CD4-positive, alpha-beta T cell (primary cell): ENCODE data around the gene STRIT1. TPM values are rescaled to one million over a fixed set of nuclear protein-coding genes. Genes with fewer than 3 reads are reported as not detected.

Experiments
- ATAC-seq: fragments of 200-7000 bp; cut with Tn5 transposase; one replicate; pipeline ENCODE4 v1.10.0; 2022; ENCODE audit warnings: mild to moderate bottlenecking; ENCODE audit not compliant: poor library complexity
- CTCF ChIA-PET: fragments of 350-600 bp; sonication (Branson Sonifier 250); formaldehyde crosslinking; loops from one replicate; lab custom pipeline; 2021; ENCODE audit warnings: antibody characterized with exemption, inconsistent platforms; lab: Charles Lee
- POLR2A ChIA-PET: fragments of 350-600 bp; sonication (Branson Sonifier 250); formaldehyde crosslinking; loops from one replicate; lab custom pipeline; 2021; ENCODE audit warnings: antibody characterized with exemption, inconsistent platforms; lab: Charles Lee
- DNase-seq, 14 experiments: peaks; one replicate each; pipeline ENCODE4 v3.0.0-alpha.2; 2013 to 2020; ENCODE audit warnings: mixed read lengths in 2 of 14
- H3K27ac ChIP-seq, 2 donors: one replicate each; pipeline versions ENCODE4 v1.5.1 to v1.7.0; 2013; ENCODE audit warnings: low read length in 2 of 2, low read depth in 1 of 2, mild to moderate bottlenecking in 1 of 2
- H3K27me3 ChIP-seq, 2 experiments: 1 replicate in 1 of 2; 2 replicates in 1 of 2; pipeline versions ENCODE4 v1.6.1 to v1.7.0; 2013; ENCODE audit warnings: low read length in 2 of 2, control low read depth in 1 of 2, mild to moderate bottlenecking in 1 of 2, moderate library complexity in 1 of 2; ENCODE audit not compliant: insufficient read depth in 2 of 2, control insufficient read depth in 1 of 2
- H3K36me3 ChIP-seq: one replicate; pipeline ENCODE4 v1.6.1; 2013; ENCODE audit warnings: low read length, control low read depth; ENCODE audit not compliant: insufficient read depth
- H3K4me1 ChIP-seq: one replicate; pipeline ENCODE4 v1.6.1; 2013; ENCODE audit warnings: low read length, control low read depth; ENCODE audit not compliant: insufficient read depth
- H3K4me3 ChIP-seq: one replicate; pipeline ENCODE4 v1.5.1; 2013; ENCODE audit warnings: mild to moderate bottlenecking, low read length, moderate library complexity
- H3K9me3 ChIP-seq, 2 experiments: 1 replicate in 1 of 2; 2 replicates in 1 of 2; pipeline versions ENCODE4 v1.6.1 to v1.7.0; 2013; ENCODE audit warnings: low read length in 2 of 2, mild to moderate bottlenecking in 2 of 2, control low read depth in 1 of 2, moderate library complexity in 1 of 2; ENCODE audit not compliant: control insufficient read depth in 1 of 2, insufficient read depth in 1 of 2
- H3K27ac Mint-ChIP-seq: one replicate; pipeline ENCODE4 v1.8.0; 2020; ENCODE audit warnings: mixed read lengths
- H3K27me3 Mint-ChIP-seq: one replicate; pipeline ENCODE4 v1.8.0; 2021; ENCODE audit warnings: mixed read lengths
- H3K36me3 Mint-ChIP-seq: one replicate; pipeline ENCODE4 v1.8.0; 2021; ENCODE audit warnings: low read depth, mixed read lengths
- H3K4me1 Mint-ChIP-seq: one replicate; pipeline ENCODE4 v1.8.0; 2021; ENCODE audit warnings: low read depth, mixed read lengths
- H3K4me3 Mint-ChIP-seq: one replicate; pipeline ENCODE4 v1.8.0; 2020; ENCODE audit warnings: mild to moderate bottlenecking, mixed read lengths
- H3K9me3 Mint-ChIP-seq: one replicate; pipeline ENCODE4 v1.8.0; 2020; ENCODE audit warnings: mixed read lengths
- CTCF ChIP-seq: fragments of 200-600 bp; IDR thresholded peaks from one replicate; pipeline ENCODE4 v1.8.0; 2022; ENCODE audit warnings: antibody characterized with exemption, mild to moderate bottlenecking
- intact Hi-C, 2 experiments: fragments of 100-400 bp; cut with DNase I in 1 of 2; cut with micrococcal nuclease in 1 of 2; formaldehyde crosslinking; loops; one replicate each; pipeline versions ENCODE4 v1.15.1 to v1.9.0; 2023 to 2025; cut with DNase I, micrococcal nuclease
- total RNA-seq, 174 experiments: library from RNA in 2 of 174; stranded (reverse) in 2 of 174; gene quantifications; one replicate each; pipeline ENCODE4 v1.2.3 and lab custom pipeline; 2021 to 2026

STRIT1 gene
- total RNA-seq, 2 experiments from 2014 or later: not detected

GRCh38 chr3:155309581-155309980, 16.1 kb upstream of the STRIT1 start:
- ChIA-PET POLR2A (no interaction called here), CTCF (no interaction called here)
- Histone ChIP-seq H3K4me1 (no peaks in the 10 kb centered on the region), H3K9me3 (peaks cover 0 to 7% of the 10 kb centered on the region in 2 experiments), H3K36me3 (no peaks in the 10 kb centered on the region), H3K27ac (no peak overlapping the region), H3K4me3 (no peak overlapping the region), H3K27me3 (no peaks in the 10 kb centered on the region)
- ATAC-seq: no peak
- Mint-ChIP-seq H3K4me1 (no peaks in the 10 kb centered on the region), H3K36me3 (no peaks in the 10 kb centered on the region), H3K9me3 (no peaks in the 10 kb centered on the region), H3K4me3 (no peak overlapping the region), H3K27ac (no peak overlapping the region), H3K27me3 (no peaks in the 10 kb centered on the region)
- intact Hi-C loops: no loop called here
- DNase-seq: no peak
- no peak for TF ChIP-seq CTCF

- Mint-ChIP-seq H3K27ac (no peak overlapping the region), H3K36me3 (no peaks in the 10 kb centered on the region), H3K27me3 (no peaks in the 10 kb centered on the region), H3K9me3 (no peaks in the 10 kb centered on the region), H3K4me1 (no peaks in the 10 kb centered on the region), H3K4me3 (no peak overlapping the region)
- intact Hi-C loops: no loop called here
- no peaks in the 10 kb centered on the region for H3K4me1 ChIP-seq
- H3K27me3 ChIP-seq: no peaks in the 10 kb centered on the region
- no peak overlapping the region for H3K4me3 ChIP-seq
- H3K9me3 ChIP-seq: peaks cover 0 to 7% of the 10 kb centered on the region in 2 experiments
- H3K36me3 ChIP-seq: no peaks in the 10 kb centered on the region
- ATAC-seq (no peak), DNase-seq (no peak)
- POLR2A ChIA-PET: no interaction called here
- CTCF ChIA-PET: no interaction called here
- no peak overlapping the region for H3K27ac ChIP-seq
- no peak for TF ChIP-seq CTCF
Observed at GRCh38 chr3:155308831-155309230, 15.3 kb upstream of the STRIT1 start.

GRCh38 chr3:155307183-155307582, 13.7 kb upstream of the STRIT1 start:
- no peaks in the 10 kb centered on the region for H3K36me3 ChIP-seq
- no peak overlapping the region for H3K27ac ChIP-seq
- Mint-ChIP-seq H3K9me3 (no peaks in the 10 kb centered on the region), H3K27me3 (no peaks in the 10 kb centered on the region), H3K36me3 (no peaks in the 10 kb centered on the region), H3K27ac (no peak overlapping the region), H3K4me3 (no peak overlapping the region), H3K4me1 (no peaks in the 10 kb centered on the region)
- POLR2A ChIA-PET: no interaction called here
- no peak for TF ChIP-seq CTCF
- no peak overlapping the region for H3K4me3 ChIP-seq
- H3K4me1 ChIP-seq: no peaks in the 10 kb centered on the region
- H3K27me3 ChIP-seq: no peaks in the 10 kb centered on the region
- DNase-seq: no peak
- no peak for ATAC-seq
- intact Hi-C loops: no loop called here
- CTCF ChIA-PET: no interaction called here
- peaks cover 0 to 7% of the 10 kb centered on the region in 2 experiments for H3K9me3 ChIP-seq
